K562 (cell line): ENCODE data around the gene JPT1. TPM values are rescaled to one million over a fixed set of nuclear protein-coding genes. Genes with fewer than 3 reads are reported as not detected.

ENCODE experiments used
- CHD7 ChIP-seq: fragments of 200-600 bp; sonication (generic); IDR thresholded peaks from one replicate; pipeline ENCODE4 v1.6.1; 2012; ENCODE audit warnings: mild to moderate bottlenecking, low read depth, low read length, inconsistent platforms
- HSF4 ChIP-seq: fragments of 250-450 bp; sonication (Bioruptor Pico); IDR thresholded peaks from 2 replicates; pipeline ENCODE4 v2.1.2; 2022; ENCODE audit warnings: mild to moderate bottlenecking, moderate library complexity, borderline replicate concordance
- PHF21A ChIP-seq: fragments of 450-650 bp; IDR thresholded peaks from 2 replicates; pipeline ENCODE4 v1.6.1; 2017; ENCODE audit warnings: low read depth, borderline replicate concordance
- RBM15 ChIP-seq: fragments of 200-400 bp; formaldehyde crosslinking; IDR thresholded peaks from 2 replicates; pipeline ENCODE4 v1.6.1; 2018; ENCODE audit warnings: mild to moderate bottlenecking, low read length, moderate library complexity; ENCODE audit not compliant: insufficient read depth
- RBM34 ChIP-seq: fragments of 200-400 bp; formaldehyde crosslinking; IDR thresholded peaks from 2 replicates; pipeline ENCODE4 v1.6.1; 2018; ENCODE audit warnings: low read length, borderline replicate concordance; ENCODE audit not compliant: insufficient read depth
- TCF7 ChIP-seq: sonication (generic); IDR thresholded peaks from 2 replicates; pipeline ENCODE4 v1.6.1; 2016; ENCODE audit warnings: antibody characterized with exemption, borderline replicate concordance
- ZC3H11A ChIP-seq: IDR thresholded peaks from 2 replicates; pipeline ENCODE4 v1.6.1; 2012; ENCODE audit warnings: low read depth, low read length, improper control_type of control experiment
- ZNF23 ChIP-seq: fragments of 250-450 bp; sonication (Bioruptor Pico); IDR thresholded peaks from 2 replicates; pipeline ENCODE4 v1.4.0; 2020; ENCODE audit warnings: mild to moderate bottlenecking
- ZNF239 ChIP-seq: fragments of 250-450 bp; sonication (Bioruptor Pico); IDR thresholded peaks from 2 replicates; pipeline ENCODE4 v1.4.0; 2020; ENCODE audit warnings: mild to moderate bottlenecking
- ZNF445 ChIP-seq: fragments of 250-450 bp; sonication (Bioruptor Pico); IDR thresholded peaks from 2 replicates; pipeline ENCODE4 v1.4.0; 2020; ENCODE audit warnings: low read depth, mild to moderate bottlenecking, moderate library complexity
- ZNF699 ChIP-seq: fragments of 250-450 bp; sonication (Bioruptor Pico); IDR thresholded peaks from 2 replicates; pipeline ENCODE4 v1.8.0; 2021; ENCODE audit warnings: mild to moderate bottlenecking, moderate library complexity; ENCODE audit not compliant: insufficient replicate concordance
- polyA plus RNA-seq, 8 experiments: library from polyadenylated mRNA; depleted of rRNA in 4 of 8; stranded (reverse) in 5 of 8; unstranded in 3 of 8; fragments of >200 nt; fragmentation: Nextera tagmentation in 2 of 8; fragmentation: Illumina TruSeq in 1 of 8; extraction: Ambion mirVana in 2 of 8; extraction: Trizol in 1 of 8; gene quantifications; 2 replicates each; pipeline versions ENCODE4 v1.2.1 to v1.2.3, GENCODE V29; 2011 to 2014; ENCODE audit warnings: inconsistent platforms in 1 of 8, missing spikeins in 1 of 8
- total RNA-seq, 7 experiments: library from RNA; depleted of rRNA in 6 of 7; stranded (reverse); fragments of >200 nt in 6 of 7; fragmentation: Illumina TruSeq in 2 of 7; extraction: Trizol in 2 of 7; gene quantifications; 2 replicates each; pipeline versions ENCODE4 v1.2.1 to v1.2.3, GENCODE V29; 2011 to 2021; ENCODE audit warnings: low replicate concordance in 1 of 7
- TF ChIP-seq, protein P1 (sequence below): sonication (generic); formaldehyde crosslinking; IDR thresholded peaks from 2 replicates; pipeline ENCODE4 v1.8.0; 2023; ENCODE audit warnings: mild to moderate bottlenecking, missing genetic modification reagents

JPT1 gene
- total and polyA plus RNA-seq, 9 of the 15 experiments (the other 6 are each of a cell fraction or from before 2014, with no cell fraction given) = 56.7 to 292 (median 144) TPM

- TF ChIP-seq CHD7 (no peak), ZNF239 (peak; percentile 68; the same call in 1 of the 2 replicates), ZNF445 (CRISPR knock-in tag) (no peak), RBM15 (no peak), ZNF699 (CRISPR knock-in tag) (no peak), ZNF23 (CRISPR knock-in tag) (no peak), TCF7 (no peak), PHF21A (no peak), RBM34 (no peak), ZC3H11A (no peak), HSF4 (0 out of 2 replicates have a peak, but pooled peaks have one; percentile 53)
- TF ChIP-seq, protein P1, sequence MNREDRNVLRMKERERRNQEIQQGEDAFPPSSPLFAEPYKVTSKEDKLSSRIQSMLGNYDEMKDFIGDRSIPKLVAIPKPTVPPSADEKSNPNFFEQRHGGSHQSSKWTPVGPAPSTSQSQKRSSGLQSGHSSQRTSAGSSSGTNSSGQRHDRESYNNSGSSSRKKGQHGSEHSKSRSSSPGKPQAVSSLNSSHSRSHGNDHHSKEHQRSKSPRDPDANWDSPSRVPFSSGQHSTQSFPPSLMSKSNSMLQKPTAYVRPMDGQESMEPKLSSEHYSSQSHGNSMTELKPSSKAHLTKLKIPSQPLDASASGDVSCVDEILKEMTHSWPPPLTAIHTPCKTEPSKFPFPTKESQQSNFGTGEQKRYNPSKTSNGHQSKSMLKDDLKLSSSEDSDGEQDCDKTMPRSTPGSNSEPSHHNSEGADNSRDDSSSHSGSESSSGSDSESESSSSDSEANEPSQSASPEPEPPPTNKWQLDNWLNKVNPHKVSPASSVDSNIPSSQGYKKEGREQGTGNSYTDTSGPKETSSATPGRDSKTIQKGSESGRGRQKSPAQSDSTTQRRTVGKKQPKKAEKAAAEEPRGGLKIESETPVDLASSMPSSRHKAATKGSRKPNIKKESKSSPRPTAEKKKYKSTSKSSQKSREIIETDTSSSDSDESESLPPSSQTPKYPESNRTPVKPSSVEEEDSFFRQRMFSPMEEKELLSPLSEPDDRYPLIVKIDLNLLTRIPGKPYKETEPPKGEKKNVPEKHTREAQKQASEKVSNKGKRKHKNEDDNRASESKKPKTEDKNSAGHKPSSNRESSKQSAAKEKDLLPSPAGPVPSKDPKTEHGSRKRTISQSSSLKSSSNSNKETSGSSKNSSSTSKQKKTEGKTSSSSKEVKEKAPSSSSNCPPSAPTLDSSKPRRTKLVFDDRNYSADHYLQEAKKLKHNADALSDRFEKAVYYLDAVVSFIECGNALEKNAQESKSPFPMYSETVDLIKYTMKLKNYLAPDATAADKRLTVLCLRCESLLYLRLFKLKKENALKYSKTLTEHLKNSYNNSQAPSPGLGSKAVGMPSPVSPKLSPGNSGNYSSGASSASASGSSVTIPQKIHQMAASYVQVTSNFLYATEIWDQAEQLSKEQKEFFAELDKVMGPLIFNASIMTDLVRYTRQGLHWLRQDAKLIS (CRISPR knock-in tag) = no peak; the same call in none of the 2 replicates
Measured at GRCh38 chr17:75182569-75183436, 28.5 kb upstream of the JPT1 start, which contains the start of gene SUMO2 (continued).
